Stomach (tissue), 4 donors: ENCODE measurements around the gene NIN.

Experiments used
- CTCF ChIP-seq, 7 experiments: fragments of 450-650 bp in 4 of 7; fragments of 200-600 bp in 3 of 7; sonication (generic) in 3 of 7; IDR thresholded peaks; one replicate each; pipeline ENCODE4 v1.5.1; 2016 to 2019; ENCODE audit warnings: antibody characterized with exemption in 7 of 7, control low read depth in 2 of 7, mild to moderate bottlenecking in 1 of 7
- POLR2A ChIP-seq, 4 donors: fragments of 450-650 bp; IDR thresholded peaks; one replicate each; pipeline ENCODE4 v1.6.1; 2016; ENCODE audit warnings: antibody characterized with exemption in 4 of 4, control low read depth in 2 of 4, mild to moderate bottlenecking in 1 of 4, moderate library complexity in 1 of 4

DNA sequence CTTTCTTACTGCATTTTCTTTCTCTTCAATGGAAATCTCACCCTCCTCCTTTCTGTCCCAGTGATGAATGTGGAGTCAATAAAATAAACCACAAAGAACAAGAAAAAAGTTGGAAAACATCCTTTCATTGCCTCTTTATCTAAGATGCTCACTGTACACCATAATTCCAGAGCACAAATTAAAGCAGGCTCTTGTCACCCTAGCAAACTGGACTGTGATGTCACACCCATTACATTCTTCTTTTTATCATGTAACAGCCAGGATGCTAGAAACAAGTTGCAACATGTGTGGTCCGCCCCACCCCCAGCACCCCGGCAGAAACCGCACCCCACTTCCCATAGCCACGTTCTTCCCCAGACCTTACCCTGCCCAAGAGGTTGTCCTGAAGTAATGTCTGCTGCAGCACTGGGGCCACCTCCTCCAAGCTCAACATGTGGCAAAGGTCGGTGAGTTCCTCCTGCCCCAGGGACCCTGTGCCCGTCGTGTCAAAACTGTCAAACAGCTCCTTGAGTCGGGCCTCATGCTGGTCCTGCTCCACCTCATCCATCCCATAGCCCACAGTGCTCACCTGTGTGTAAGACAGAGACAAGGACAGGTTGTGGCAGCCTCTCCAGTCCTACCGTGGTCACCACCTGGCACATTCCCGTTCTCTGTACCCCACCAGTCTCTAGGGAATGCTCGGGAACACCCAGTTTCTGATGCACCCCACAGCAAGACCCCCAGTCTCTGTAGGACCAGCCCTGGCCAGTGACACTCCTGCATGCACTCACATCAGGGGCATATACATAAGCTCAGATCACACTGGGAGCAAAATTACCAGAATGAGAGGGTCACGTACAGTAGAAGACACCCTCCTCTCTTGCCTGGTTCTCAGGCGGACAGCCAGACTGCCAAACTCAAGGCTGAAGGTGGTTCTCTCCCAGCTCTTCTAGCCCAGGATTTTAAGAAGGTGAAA, 9.2 kb downstream of the NIN start:
- TF ChIP-seq POLR2A (IDR thresholded peaks at IDR 0.05) (no peak), CTCF (IDR thresholded peaks at IDR 0.05) (no peak)
